GM21447 (cell line): ENCODE measurements around the gene ACTMAP.

Source experiments
- ATAC-seq: cut with Tn5 transposase; IDR thresholded peaks from one replicate; pipeline ENCODE4 v1.9.1; 2021; ENCODE audit not compliant: unreplicated experiment

Gene ACTMAP

GRCh38 chr19:40721936-40722661 is 28.2 kb downstream of the ACTMAP start:
- no peak for ATAC-seq

DNA sequence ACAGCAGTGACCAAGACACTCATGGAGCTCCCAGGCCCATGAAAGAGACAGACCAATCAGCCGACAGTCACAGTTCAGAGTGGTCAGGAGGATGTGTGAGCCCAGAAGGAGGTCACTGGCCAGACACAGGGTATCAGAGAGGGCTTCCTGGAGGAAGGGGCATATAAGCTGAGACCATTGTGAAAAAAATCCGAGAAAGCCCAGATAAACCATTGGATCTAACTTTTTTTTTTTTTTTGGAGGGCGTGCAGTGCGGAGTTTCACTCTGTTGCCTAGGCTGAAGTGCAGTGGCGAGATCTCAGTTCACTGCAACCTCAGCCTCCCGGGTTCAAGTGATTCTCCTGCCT is 29.2 kb downstream of the ACTMAP start:
- no peak for ATAC-seq

- no peak for ATAC-seq
Observed at GRCh38 chr19:40719414-40719894, 30.8 kb downstream of the ACTMAP start.

DNA sequence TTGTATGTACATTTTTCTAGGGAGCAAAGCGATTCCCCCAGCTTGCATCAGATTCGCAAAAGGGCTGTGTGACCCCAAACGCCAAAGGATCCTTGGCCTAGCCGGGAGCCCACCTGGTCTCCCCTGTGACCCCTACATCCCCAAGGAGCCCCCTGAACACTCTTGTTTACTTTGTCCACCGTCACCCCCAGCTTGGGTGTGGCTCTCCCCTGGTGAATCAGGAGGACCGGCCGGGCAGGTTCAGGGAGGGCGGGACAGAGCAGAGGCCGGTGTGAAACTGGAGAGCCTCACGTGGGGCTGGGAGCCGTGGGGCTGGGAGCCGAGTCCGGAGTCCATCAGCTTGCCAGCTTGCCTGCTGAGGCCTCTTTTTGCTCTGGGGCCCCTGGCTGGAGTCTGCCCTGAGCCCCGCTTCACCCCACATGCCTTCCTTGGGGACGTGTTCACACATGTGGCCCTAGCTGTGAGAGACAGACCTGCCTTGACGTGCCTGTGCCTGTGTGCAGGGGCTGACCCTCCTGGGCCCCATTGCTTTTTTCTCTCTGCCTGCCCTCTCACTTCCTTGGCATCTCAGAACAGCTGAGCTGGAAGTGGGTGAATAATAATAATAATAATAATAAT is 31.4 kb downstream of the ACTMAP start:
- no peak for ATAC-seq

DNA sequence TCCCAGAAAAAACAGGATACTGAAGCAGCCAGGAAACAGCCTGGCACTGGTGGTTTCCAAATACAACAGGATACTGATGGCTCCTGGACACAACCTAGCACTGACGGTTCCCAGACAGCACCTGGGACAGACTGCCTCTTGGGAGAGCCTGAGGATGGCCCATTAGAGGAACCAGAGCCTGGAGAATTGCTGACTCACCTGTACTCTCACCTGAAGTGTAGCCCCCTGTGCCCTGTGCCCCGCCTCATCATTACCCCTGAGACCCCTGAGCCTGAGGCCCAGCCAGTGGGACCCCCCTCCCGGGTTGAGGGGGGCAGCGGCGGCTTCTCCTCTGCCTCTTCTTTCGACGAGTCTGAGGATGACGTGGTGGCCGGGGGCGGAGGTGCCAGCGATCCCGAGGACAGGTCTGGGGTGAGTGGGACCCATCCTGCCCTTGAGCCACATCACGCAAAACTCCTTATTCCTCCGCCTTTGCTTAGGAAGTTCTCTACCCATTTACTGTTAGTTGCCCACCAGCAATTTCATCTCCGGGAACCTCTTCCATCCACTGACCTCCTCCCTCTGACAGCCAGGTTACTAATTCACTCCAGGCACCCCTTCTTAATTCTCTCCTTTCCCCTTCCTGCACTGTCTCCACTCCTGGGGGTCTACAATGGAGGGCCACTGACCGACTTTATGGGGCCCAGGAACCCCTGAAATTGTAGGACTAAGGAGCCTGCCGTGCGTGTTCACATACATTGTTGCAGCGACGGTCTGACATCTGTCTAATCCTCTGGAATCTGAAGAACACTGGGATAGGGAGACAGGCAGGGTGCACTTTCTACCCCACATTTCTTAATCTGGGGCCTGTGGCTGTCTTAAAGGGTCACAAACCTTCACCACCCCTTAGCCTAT is 32.1 kb downstream of the ACTMAP start:
- ATAC-seq: no peak

GRCh38 chr19:40717325-40717879 is 32.9 kb downstream of the ACTMAP start:
- ATAC-seq: no peak

- peak; percentile 61 for ATAC-seq
Observed at GRCh38 chr19:40716482-40717324, 33.6 kb downstream of the ACTMAP start, which contains the start of the genes COQ8B and ITPKC. Gene COQ8B (minus strand): TSS chr19:40716886. CDS start chr19:40714632, 2,254 bp downstream. Gene ITPKC (plus strand): TSS chr19:40717112. CDS start chr19:40717136, 24 bp downstream.

GRCh38 chr19:40716031-40716481 is 34.2 kb downstream of the ACTMAP start:
- ATAC-seq: no peak

GRCh38 chr19:40714441-40715299 is 35.6 kb downstream of the ACTMAP start:
- ATAC-seq: peak; percentile 54

- no peak for ATAC-seq
Observed at GRCh38 chr19:40713939-40714338, 36.3 kb downstream of the ACTMAP start.

DNA sequence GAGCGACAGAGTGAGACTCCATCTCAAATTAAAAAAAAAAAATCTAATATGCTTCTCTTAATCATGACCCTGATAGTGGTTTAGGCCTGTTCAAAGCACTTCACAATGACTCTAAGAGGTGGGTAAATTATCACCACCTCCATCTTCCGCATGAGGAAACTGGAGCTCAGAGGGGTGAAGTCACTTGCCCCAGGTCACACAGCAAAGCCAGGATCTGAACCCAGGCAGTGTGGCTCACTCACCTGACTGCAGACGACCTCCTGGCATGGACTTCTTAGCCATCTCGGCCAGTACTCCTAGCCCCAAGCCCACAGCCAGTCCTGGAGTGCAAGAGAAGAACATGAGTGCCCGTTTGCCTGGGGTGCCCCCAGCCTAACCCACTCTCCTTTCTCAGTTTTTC is 40.5 kb downstream of the ACTMAP start:
- no peak for ATAC-seq

- ATAC-seq: no peak
Observed at GRCh38 chr19:40707615-40708014, 42.7 kb downstream of the ACTMAP start.

GRCh38 chr19:40705950-40706619 is 44.2 kb downstream of the ACTMAP start:
- ATAC-seq: no peak

- no peak for ATAC-seq
Observed at GRCh38 chr19:40705362-40705651, 45.0 kb downstream of the ACTMAP start.

- ATAC-seq: no peak
Observed at GRCh38 chr19:40704491-40705361, 45.6 kb downstream of the ACTMAP start.

DNA sequence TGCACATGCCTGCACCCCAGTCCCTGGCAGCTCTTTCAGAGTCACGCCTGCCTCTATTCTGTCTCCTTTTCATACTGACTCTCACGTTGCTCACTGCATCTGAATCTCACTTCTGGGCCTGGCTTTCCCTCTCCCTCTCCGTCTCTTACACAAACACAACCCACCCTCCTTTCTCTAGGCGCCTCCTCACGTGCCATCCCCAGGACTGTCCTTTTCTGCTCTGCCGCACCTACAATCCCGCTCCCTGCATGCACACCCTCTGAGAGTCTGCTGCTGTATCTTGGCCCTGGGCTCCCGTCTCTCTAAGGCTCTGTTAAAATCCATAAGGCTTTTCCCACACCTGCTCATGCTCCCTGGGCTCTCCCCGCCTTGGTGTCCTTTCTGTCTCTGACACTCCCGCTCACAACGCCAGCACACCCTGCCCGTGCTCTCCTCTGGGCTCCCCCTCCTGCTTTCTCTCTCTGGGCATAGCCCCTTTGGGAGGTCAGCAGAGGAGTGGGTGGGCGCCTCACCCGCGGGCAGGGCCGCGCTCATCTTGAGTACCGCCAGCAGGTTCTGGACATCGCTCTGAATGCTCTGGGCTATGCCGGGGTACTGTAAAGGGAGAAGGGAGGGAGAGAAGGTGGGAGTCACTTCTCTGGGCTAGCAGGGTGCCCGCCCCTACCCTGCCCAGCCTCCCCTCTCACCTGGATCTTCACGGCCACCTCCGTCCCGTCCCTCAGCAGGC is 47.1 kb downstream of the ACTMAP start:
- no peak for ATAC-seq

DNA sequence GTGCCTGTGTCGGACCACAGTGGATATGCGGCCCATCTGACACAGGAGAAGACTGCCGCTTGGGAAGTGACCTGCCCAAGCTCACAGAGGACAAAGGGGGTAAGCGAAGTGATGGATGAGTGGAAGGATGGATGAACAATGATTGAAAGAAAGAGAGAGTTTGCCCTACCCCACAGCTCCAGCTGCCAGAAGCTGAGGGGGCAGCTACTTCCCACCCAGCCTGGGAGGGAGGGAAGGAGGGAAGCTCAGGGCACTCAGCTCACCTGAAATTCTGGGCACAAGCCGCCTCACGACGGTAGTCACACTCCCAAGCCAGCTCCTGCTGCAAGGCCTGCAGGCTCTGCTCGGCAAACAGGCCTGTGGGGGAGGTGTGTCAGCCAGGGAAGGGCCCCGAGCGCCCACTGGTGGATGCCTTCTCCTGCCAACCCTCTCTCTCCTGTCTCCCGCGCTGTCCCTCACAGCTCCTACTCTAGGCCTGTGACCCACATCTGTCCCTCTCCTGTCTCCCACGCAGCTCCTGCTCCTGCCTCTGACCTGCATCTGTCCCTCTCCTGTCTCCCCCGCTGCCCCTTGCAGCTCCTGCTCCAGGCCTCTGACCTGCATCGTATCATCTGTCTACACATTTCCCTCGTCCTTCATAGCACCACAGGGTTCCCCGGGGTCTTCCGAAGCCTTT is 47.8 kb downstream of the ACTMAP start:
- ATAC-seq: no peak
